ENCODE measurements around the gene SPSB1. TPM values are rescaled to one million over a fixed set of nuclear protein-coding genes. Genes with fewer than 3 reads are reported as not detected.

Gene SPSB1
- total and polyA plus RNA-seq, 10 of the 15 experiments (the other 5 are each of a cell fraction or from before 2014, with no cell fraction given) = 0.02 to 2.0 (median 0.90) TPM; not detected in 1

GRCh38 chr1:9311029-9311428 is 18.3 kb downstream of the SPSB1 start:
- no peak for FAIRE-seq
- Histone ChIP-seq H4K20me1 (ENCODE audit: control insufficient read depth, insufficient read depth) (no peaks in the 10 kb centered on the region), H3K27me3 (replicated peaks in 1 of 2; ENCODE audit: control insufficient read depth in 2 of 2, insufficient read depth in 2 of 2, low read length in 1 of 2) (no peaks in the 10 kb centered on the region; a peak in 1 of 4 replicates), H2AFZ (ENCODE audit: control insufficient read depth, low read depth, low read length) (no peak overlapping the region), H3K4me3 (no peak overlapping the region), H3K27ac (ENCODE audit: control insufficient read depth, insufficient read depth) (no peak overlapping the region), H3K4me2 (ENCODE audit: control insufficient read depth, insufficient read depth) (no peak overlapping the region), H3K79me2 (ENCODE audit: control insufficient read depth, insufficient read depth, low read length) (no peaks in the 10 kb centered on the region), H3K9me3 (replicated peaks; ENCODE audit: control insufficient read depth, insufficient read depth, low read length) (no peaks in the 10 kb centered on the region), H3K9ac (ENCODE audit: control insufficient read depth, insufficient read depth, low read length) (no peak overlapping the region), H3K4me1 (ENCODE audit: control insufficient read depth, insufficient read depth, low read length) (peaks cover 11% of the 10 kb centered on the region), H3K36me3 (ENCODE audit: control insufficient read depth in 2 of 2, insufficient read depth in 2 of 2, low read length in 1 of 2) (no peaks in the 10 kb centered on the region)
- ChIA-PET RAD21 (ENCODE audit: unreplicated experiment) (interaction anchor here (0.9 kb wide), 1 partner anchor 180 kb away, joined by 3 read pairs; no protein-coding TSS in a partner anchor), SMC1A (ENCODE audit: uncharacterized antibody, unreplicated experiment) (no interaction called here), CTCF (interaction anchor here (0.8 kb wide), 1 partner anchor 144 kb away, joined by 3 read pairs; no protein-coding TSS in a partner anchor), POLR2A (interaction anchor here (1.4 kb wide), 1 partner anchor 13 kb away, joined by 3 read pairs; no protein-coding TSS in a partner anchor)
- 71% methylated on average over 9 of the region's 10 CpGs for WGBS (ENCODE audit: insufficient coverage, insufficient replicate concordance, low lambda C conversion rate, missing lambda C conversion rate)
- TF ChIP-seq BCL3 (IDR thresholded peaks at IDR 0.05; ENCODE audit: borderline replicate concordance, insufficient read depth, low read depth, low read length, poor library complexity, severe bottlenecking) (no peak), PML (IDR thresholded peaks at IDR 0.05; ENCODE audit: low read length) (no peak), ELK1 (IDR thresholded peaks at IDR 0.05; ENCODE audit: low read depth, low read length) (no peak), ZBED1 (IDR thresholded peaks at IDR 0.05; ENCODE audit: borderline replicate concordance) (no peak)
- intact Hi-C loops (cut with micrococcal nuclease; ENCODE audit: unreplicated experiment) = no loop called here
- in situ Hi-C loops (cut with MboI) = no loop called here
- ATAC-seq = no peak
- BruUV-seq (replicated peaks) = no TSS peak
- DNase-seq (ENCODE audit: low read depth, low spot score) = no peak

Measured in GM12878 (cell line).